Peyer's patch (tissue), 4 donors: ENCODE results near the gene CDC42EP5.

Experiments
- CTCF ChIP-seq, 6 experiments: fragments of 450-650 bp in 4 of 6; fragments of 200-600 bp in 2 of 6; sonication (generic) in 1 of 6; IDR thresholded peaks; one replicate each; pipeline ENCODE4 v1.5.1; 2017 to 2019; ENCODE audit warnings: antibody characterized with exemption in 6 of 6, mild to moderate bottlenecking in 3 of 6, moderate library complexity in 1 of 6
- POLR2A ChIP-seq, 2 donors: fragments of 450-650 bp; IDR thresholded peaks; one replicate each; pipeline ENCODE4 v1.5.1; 2017; ENCODE audit warnings: antibody characterized with exemption in 2 of 2, mild to moderate bottlenecking in 2 of 2, moderate library complexity in 2 of 2

- TF ChIP-seq CTCF (IDR thresholded peaks at IDR 0.05) (no peak), POLR2A (IDR thresholded peaks at IDR 0.05) (no peak)
Observed at GRCh38 chr19:54424201-54424600, 48.9 kb downstream of the CDC42EP5 start.
